HuH-7 (cell line): ENCODE measurements around the gene PPM1H.

ENCODE experiments used
- DNase-seq: peaks from one replicate; pipeline ENCODE4 v3.0.0; 2011; ENCODE audit warnings: low spot score

Gene PPM1H

GRCh38 chr12:62873826-62874448, 61.0 kb downstream of the PPM1H start:
- DNase-seq = no peak

GRCh38 chr12:62873116-62873825, 61.7 kb downstream of the PPM1H start:
- DNase-seq = no peak

- DNase-seq = no peak
Observed at GRCh38 chr12:62868820-62869219, 66.1 kb downstream of the PPM1H start.

GRCh38 chr12:62866451-62867082, 68.4 kb downstream of the PPM1H start:
- peak; percentile 46 for DNase-seq

GRCh38 chr12:62865937-62866336, 69.0 kb downstream of the PPM1H start:
- DNase-seq = no peak

- no peak for DNase-seq
Observed at GRCh38 chr12:62865065-62865464, 69.9 kb downstream of the PPM1H start.

- DNase-seq = no peak
Observed at GRCh38 chr12:62862259-62862881, 72.6 kb downstream of the PPM1H start.

GRCh38 chr12:62861586-62861985, 73.4 kb downstream of the PPM1H start:
- DNase-seq = no peak

- DNase-seq = no peak
Observed at GRCh38 chr12:62860501-62861411, 74.2 kb downstream of the PPM1H start.

GRCh38 chr12:62860020-62860419, 74.9 kb downstream of the PPM1H start:
- no peak for DNase-seq

- DNase-seq = no peak
Observed at GRCh38 chr12:62859321-62859737, 75.6 kb downstream of the PPM1H start.

- DNase-seq = no peak
Observed at GRCh38 chr12:62856454-62856853, 78.5 kb downstream of the PPM1H start.

GRCh38 chr12:62854024-62854423, 80.9 kb downstream of the PPM1H start:
- DNase-seq = no peak

GRCh38 chr12:62849398-62849797, 85.6 kb downstream of the PPM1H start:
- DNase-seq = no peak

- DNase-seq = no peak
Observed at GRCh38 chr12:62848418-62848817, 86.5 kb downstream of the PPM1H start.

- no peak for DNase-seq
Observed at GRCh38 chr12:62847709-62848108, 87.2 kb downstream of the PPM1H start.

GRCh38 chr12:62846491-62846890, 88.5 kb downstream of the PPM1H start:
- DNase-seq = no peak

GRCh38 chr12:62844915-62845314, 90.0 kb downstream of the PPM1H start:
- no peak for DNase-seq

GRCh38 chr12:62843716-62844115, 91.2 kb downstream of the PPM1H start:
- no peak for DNase-seq

GRCh38 chr12:62841846-62842245, 93.1 kb downstream of the PPM1H start:
- DNase-seq = no peak

- no peak for DNase-seq
Observed at GRCh38 chr12:62840806-62841205, 94.1 kb downstream of the PPM1H start.
